HepG2 (cell line): ENCODE measurements around the gene FOXA3. TPM values are rescaled to one million over a fixed set of nuclear protein-coding genes. Genes with fewer than 3 reads are reported as not detected.

Source experiments
- ATAC-seq: fragments of 200-7000 bp; cut with Tn5 transposase; 3 replicates; pipeline ENCODE4 v1.9.1; 2020; ENCODE audit warnings: mild to moderate bottlenecking, moderate library complexity
- BruUV-seq: library from RNA; stranded (reverse); fragments of 400-500 nt; replicated peaks from 2 replicates; lab custom pipeline; 2021; lab: Mats Ljungman, UMichigan
- CTCF ChIA-PET: fragments of 300-600 bp; formaldehyde crosslinking; extraction: SDS; loops from one replicate; lab custom pipeline; 2021; ENCODE audit warnings: low total read pairs, inconsistent platforms, low intra/inter-chr PET ratio; lab: Yijun Ruan, JAX
- POLR2A ChIA-PET: fragments of 350-600 bp; sonication (Branson Sonifier 250); formaldehyde crosslinking; loops from one replicate; lab custom pipeline; 2020; ENCODE audit warnings: antibody characterized with exemption, inconsistent platforms; lab: Yijun Ruan, JAX
- DNase-seq: peaks from one replicate; pipeline ENCODE4 v3.0.0-alpha.2; 2015; ENCODE audit warnings: low spot score
- FAIRE-seq: peaks from 3 replicates; lab custom pipeline; 2011; peaks lifted over from hg19 to GRCh38; lab: Jason Lieb, UNC
- H2AFZ ChIP-seq: one replicate; pipeline ENCODE4 v1.6.1; 2011; ENCODE audit warnings: low read length, inconsistent platforms
- H3K27ac ChIP-seq: fragments of 300-600 bp; 3 replicates; pipeline ENCODE4 v1.8.0; 2011; ENCODE audit warnings: mixed run types, mild to moderate bottlenecking, mixed read lengths, low read length, inconsistent platforms; ENCODE audit not compliant: insufficient read depth; ENCODE audit errors: extremely low read length
- H3K27me3 ChIP-seq, 2 experiments: fragments of 200-600 bp in 1 of 2; 2 replicates in 1 of 2; 3 replicates in 1 of 2; pipeline versions ENCODE4 v1.6.0 to v1.8.0; 2011; ENCODE audit warnings: low read length in 2 of 2, mild to moderate bottlenecking in 2 of 2, moderate library complexity in 2 of 2, inconsistent platforms in 1 of 2; ENCODE audit not compliant: insufficient read depth in 2 of 2, control insufficient read depth in 1 of 2
- H3K36me3 ChIP-seq, 2 experiments: fragments of 200-600 bp in 1 of 2; replicated peaks in 1 of 2; 2 replicates in 1 of 2; 3 replicates in 1 of 2; pipeline versions ENCODE4 v1.5.1 to v1.8.0; 2011; ENCODE audit warnings: low read length in 2 of 2, inconsistent platforms in 1 of 2; ENCODE audit not compliant: insufficient read depth in 2 of 2, control insufficient read depth in 1 of 2
- H3K4me1 ChIP-seq: 2 replicates; pipeline ENCODE4 v1.5.1; 2012; ENCODE audit warnings: low read length, inconsistent platforms; ENCODE audit not compliant: insufficient read depth
- H3K4me2 ChIP-seq: 2 replicates; pipeline ENCODE4 v1.6.0; 2011; ENCODE audit warnings: low read depth, low read length, inconsistent platforms
- H3K4me3 ChIP-seq, 3 experiments: fragments of 200-600 bp in 1 of 3; sonication (generic), shearing (Covaris generic) in 1 of 3; replicated peaks in 1 of 3; 2 replicates each; pipeline ENCODE4 v1.5.1; 2011 to 2016; ENCODE audit warnings: low read length in 3 of 3, inconsistent platforms in 2 of 3, low read depth in 2 of 3, mild to moderate bottlenecking in 2 of 3, control low read depth in 1 of 3, mixed read lengths in 1 of 3; ENCODE audit not compliant: insufficient read depth in 1 of 3
- H3K79me2 ChIP-seq: one replicate; pipeline ENCODE4 v1.6.1; 2011; ENCODE audit warnings: low read length, inconsistent platforms; ENCODE audit not compliant: insufficient read depth
- H3K9ac ChIP-seq: 2 replicates; pipeline ENCODE4 v1.6.0; 2011; ENCODE audit warnings: mild to moderate bottlenecking, low read depth, low read length, inconsistent platforms; ENCODE audit not compliant: insufficient read depth
- H3K9me3 ChIP-seq: 2 replicates; pipeline ENCODE4 v1.5.1; 2012; ENCODE audit warnings: mild to moderate bottlenecking, low read length
- H4K20me1 ChIP-seq: 2 replicates; pipeline ENCODE4 v1.6.0; 2011; ENCODE audit warnings: inconsistent platforms, mild to moderate bottlenecking, low read length, moderate library complexity; ENCODE audit not compliant: insufficient read depth
- KMT2A ChIP-seq: sonication (generic); formaldehyde crosslinking; IDR thresholded peaks from 2 replicates; pipeline ENCODE4 v1.4.0; 2020; ENCODE audit warnings: missing genetic modification reagents
- MXD1 ChIP-seq: sonication (generic); formaldehyde crosslinking; IDR thresholded peaks from 2 replicates; pipeline ENCODE4 v1.4.0; 2020; ENCODE audit warnings: mild to moderate bottlenecking, missing genetic modification reagents
- NCOA5 ChIP-seq: sonication (generic); formaldehyde crosslinking; IDR thresholded peaks from 2 replicates; pipeline ENCODE4 v1.4.0; 2020; ENCODE audit warnings: missing genetic modification reagents
- SYNCRIP ChIP-seq: fragments of 200-400 bp; formaldehyde crosslinking; IDR thresholded peaks from 2 replicates; pipeline ENCODE4 v1.6.1; 2018; ENCODE audit warnings: mild to moderate bottlenecking, low read depth, low read length; ENCODE audit not compliant: insufficient read depth
- ZBTB2 ChIP-seq: sonication (generic); formaldehyde crosslinking; IDR thresholded peaks from 2 replicates; pipeline ENCODE4 v1.8.0; 2022; ENCODE audit warnings: low read depth, missing genetic modification reagents
- ZNF503 ChIP-seq: sonication (generic); formaldehyde crosslinking; IDR thresholded peaks from 2 replicates; pipeline ENCODE4 v1.4.0; 2020; ENCODE audit warnings: missing genetic modification reagents
- ZNF672 ChIP-seq: sonication (generic); formaldehyde crosslinking; IDR thresholded peaks from 2 replicates; pipeline ENCODE4 v1.8.1; 2022; ENCODE audit warnings: missing genetic modification reagents
- ZNF883 ChIP-seq: sonication (generic); formaldehyde crosslinking; IDR thresholded peaks from 2 replicates; pipeline ENCODE4 v1.5.1; 2020; ENCODE audit warnings: mild to moderate bottlenecking, missing genetic modification reagents; ENCODE audit errors: not compliant biosample characterization
- WGBS: methylation state at CpG from one replicate; pipeline ENCODE4 v1.1.6; 2017; ENCODE audit warnings: low lambda C conversion rate; 5-methylcytosine and 5-hydroxymethylcytosine counted together
- in situ Hi-C: cut with HindIII; loops from 2 replicates; pipeline ENCODE4 v1.10.0; 2017; ENCODE audit warnings: low pct_unique_long_range_greater_than_20kb; ENCODE audit not compliant: extremely low pct_ligation_motif_present
- intact Hi-C: fragments of 100-400 bp; cut with micrococcal nuclease; formaldehyde crosslinking; loops from one replicate; pipeline ENCODE4 v1.10.0; 2022; ENCODE audit not compliant: unreplicated experiment
- polyA plus RNA-seq, 8 experiments: library from polyadenylated mRNA; depleted of rRNA in 3 of 8; stranded (reverse) in 7 of 8; unstranded in 1 of 8; fragments of >200 nt; fragmentation: Illumina TruSeq in 4 of 8; extraction: Trizol in 4 of 8; gene quantifications; 2 replicates each; pipeline versions ENCODE4 v1.2.1 to v1.2.3, GENCODE V29; 2011 to 2016; ENCODE audit warnings: low read depth in 4 of 8, missing spikeins in 1 of 8, mixed read lengths in 1 of 8; ENCODE audit not compliant: insufficient read depth in 1 of 8
- total RNA-seq, 5 experiments: library from RNA; depleted of rRNA; stranded (reverse); fragments of >200 nt; fragmentation: Illumina TruSeq; extraction: Trizol; gene quantifications; 2 replicates each; pipeline ENCODE4 v1.2.3, GENCODE V29; 2016; ENCODE audit warnings: low read depth in 1 of 5

Gene FOXA3
- total and polyA plus RNA-seq, 2 of the 13 experiments (the other 11 are each of a cell fraction or from before 2014, with no cell fraction given): 29.8 to 47.6 TPM

GRCh38 chr19:45890877-45891276 is 26.8 kb downstream of the FOXA3 start:
- ATAC-seq (no peak), DNase-seq (no peak), FAIRE-seq (no peak)
- ChIA-PET POLR2A (no interaction called here), CTCF (no interaction called here)
- Histone ChIP-seq H3K27me3 (no peaks in the 10 kb centered on the region), H3K9ac (no peak overlapping the region), H3K4me1 (peaks cover 13% of the 10 kb centered on the region), H2AFZ (no peak overlapping the region), H3K9me3 (no peaks in the 10 kb centered on the region), H3K79me2 (peaks cover 3% of the 10 kb centered on the region), H3K4me3 (no peak overlapping the region), H4K20me1 (no peaks in the 10 kb centered on the region), H3K4me2 (no peak overlapping the region), H3K27ac (no peak overlapping the region), H3K36me3 (no peaks in the 10 kb centered on the region; a peak in 1 of 5 replicates)
- intact Hi-C loops (no loop called here), in situ Hi-C loops (no loop called here)
- no peak for TF ChIP-seq SYNCRIP
- no peak for TF ChIP-seq ZNF503 (CRISPR knock-in tag)
- no peak for TF ChIP-seq MXD1
- no peak for TF ChIP-seq ZNF672
- no peak for TF ChIP-seq ZNF883 (CRISPR knock-in tag)
- TF ChIP-seq NCOA5 (CRISPR knock-in tag): no peak
- no peak for TF ChIP-seq KMT2A (CRISPR knock-in tag)
- no peak for TF ChIP-seq ZBTB2 (CRISPR knock-in tag)
- no TSS peak for BruUV-seq
- WGBS: 97% methylated on average over 12 of the region's 17 CpGs
